Measurements from ENCODE around the gene GPRC5C. TPM values are rescaled to one million over a fixed set of nuclear protein-coding genes. Genes with fewer than 3 reads are reported as not detected.
"Not testable (repeated sequence)": the region's sequence is repeated elsewhere in the genome, so short reads cannot be mapped to it uniquely, and the experiment has no call there.

The GPRC5C gene
- total and polyA plus RNA-seq, 11 donors: 22.2 to 59.9 (median 35.3) TPM

DNA sequence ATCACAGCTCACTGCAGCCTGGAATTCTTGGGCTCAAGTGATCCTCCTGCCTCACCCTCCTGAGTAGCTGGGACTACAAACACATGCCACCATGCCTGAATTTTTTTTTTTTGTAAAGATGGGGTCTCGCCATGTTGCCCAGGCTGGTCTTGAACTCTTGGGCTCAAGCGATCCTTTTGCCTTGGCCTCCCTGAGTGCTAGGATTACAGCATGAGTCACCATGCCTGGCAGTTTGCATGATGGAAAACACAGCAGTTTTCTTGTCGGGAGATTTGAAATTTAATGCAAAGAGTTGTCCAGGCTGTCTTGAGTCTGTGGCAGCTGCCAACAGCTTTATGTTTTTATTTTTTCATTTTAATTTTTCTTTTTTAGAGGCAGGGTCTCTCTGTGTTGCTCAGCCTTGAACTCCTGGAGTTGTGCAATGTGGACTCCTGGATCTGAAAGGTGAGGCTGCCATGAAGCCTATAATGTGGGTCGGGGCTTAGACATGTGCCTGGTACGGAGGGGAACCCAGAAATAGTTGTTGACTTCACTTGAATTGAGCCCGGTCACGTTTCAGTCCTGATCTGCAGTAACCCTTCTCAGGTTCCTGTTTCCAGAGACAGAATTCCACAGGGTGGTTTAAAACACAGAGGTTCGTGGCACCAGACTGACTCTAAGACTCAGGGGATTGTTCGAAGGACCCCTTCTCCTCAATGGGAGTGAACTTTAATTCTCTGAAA, 53.3 kb downstream of the GPRC5C start:
- intact Hi-C loops (cut with DNase I): no loop called here
- Histone ChIP-seq H3K27me3 (peaks cover 0 to 12% (median 5%) of the 10 kb centered on the region in 9 donors), H3K4me3 (no peak overlapping the region), H3K36me3 (no peaks in the 10 kb centered on the region), H3K4me1 (no peaks in the 10 kb centered on the region), H3K9me3 (no peaks in the 10 kb centered on the region), H3K27ac (no peak overlapping the region)
- DNase-seq: no peak
- TF ChIP-seq POLR2A (IDR thresholded peaks at IDR 0.05): no peak
- TF ChIP-seq, protein P1, sequence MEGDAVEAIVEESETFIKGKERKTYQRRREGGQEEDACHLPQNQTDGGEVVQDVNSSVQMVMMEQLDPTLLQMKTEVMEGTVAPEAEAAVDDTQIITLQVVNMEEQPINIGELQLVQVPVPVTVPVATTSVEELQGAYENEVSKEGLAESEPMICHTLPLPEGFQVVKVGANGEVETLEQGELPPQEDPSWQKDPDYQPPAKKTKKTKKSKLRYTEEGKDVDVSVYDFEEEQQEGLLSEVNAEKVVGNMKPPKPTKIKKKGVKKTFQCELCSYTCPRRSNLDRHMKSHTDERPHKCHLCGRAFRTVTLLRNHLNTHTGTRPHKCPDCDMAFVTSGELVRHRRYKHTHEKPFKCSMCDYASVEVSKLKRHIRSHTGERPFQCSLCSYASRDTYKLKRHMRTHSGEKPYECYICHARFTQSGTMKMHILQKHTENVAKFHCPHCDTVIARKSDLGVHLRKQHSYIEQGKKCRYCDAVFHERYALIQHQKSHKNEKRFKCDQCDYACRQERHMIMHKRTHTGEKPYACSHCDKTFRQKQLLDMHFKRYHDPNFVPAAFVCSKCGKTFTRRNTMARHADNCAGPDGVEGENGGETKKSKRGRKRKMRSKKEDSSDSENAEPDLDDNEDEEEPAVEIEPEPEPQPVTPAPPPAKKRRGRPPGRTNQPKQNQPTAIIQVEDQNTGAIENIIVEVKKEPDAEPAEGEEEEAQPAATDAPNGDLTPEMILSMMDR (IDR thresholded peaks at IDR 0.05): no peak
- WGBS, 4 donors: 60 to 61% (median 60%) methylated on average over 9 of the region's 9 CpGs
- no peak for ATAC-seq

DNA sequence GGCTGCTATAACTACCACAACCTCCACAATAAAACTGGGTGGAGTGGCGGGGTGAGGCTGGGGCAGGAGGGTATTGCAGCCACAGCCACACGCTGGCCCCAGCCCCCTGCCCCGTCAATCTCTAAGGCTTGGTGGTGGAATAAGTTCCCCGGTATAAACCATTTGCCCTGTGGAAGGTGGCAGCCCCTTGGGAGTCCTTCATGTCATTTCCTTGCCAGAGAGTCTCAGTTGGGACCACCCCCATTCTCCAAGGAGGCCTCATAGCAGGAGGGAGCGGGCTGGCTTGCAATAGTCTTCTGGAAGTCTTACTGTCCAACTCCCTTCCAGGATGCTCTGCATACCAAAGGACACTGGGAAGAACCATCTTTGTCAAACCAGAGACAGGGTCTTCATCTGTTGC, 54.0 kb downstream of the GPRC5C start:
- Histone ChIP-seq H3K4me3 (no peak overlapping the region), H3K4me1 (no peaks in the 10 kb centered on the region), H3K27ac (no peak overlapping the region), H3K27me3 (peaks cover 0 to 11% (median 5%) of the 10 kb centered on the region in 9 donors), H3K9me3 (no peaks in the 10 kb centered on the region), H3K36me3 (no peaks in the 10 kb centered on the region)
- intact Hi-C loops (cut with DNase I): no loop called here
- no peak for TF ChIP-seq POLR2A (IDR thresholded peaks at IDR 0.05)
- TF ChIP-seq, protein P1 (IDR thresholded peaks at IDR 0.05): no peak
- DNase-seq: no peak
- 88 to 91% (median 89%) methylated on average over 5 of the region's 5 CpGs for WGBS, 4 donors
- ATAC-seq: no peak

DNA sequence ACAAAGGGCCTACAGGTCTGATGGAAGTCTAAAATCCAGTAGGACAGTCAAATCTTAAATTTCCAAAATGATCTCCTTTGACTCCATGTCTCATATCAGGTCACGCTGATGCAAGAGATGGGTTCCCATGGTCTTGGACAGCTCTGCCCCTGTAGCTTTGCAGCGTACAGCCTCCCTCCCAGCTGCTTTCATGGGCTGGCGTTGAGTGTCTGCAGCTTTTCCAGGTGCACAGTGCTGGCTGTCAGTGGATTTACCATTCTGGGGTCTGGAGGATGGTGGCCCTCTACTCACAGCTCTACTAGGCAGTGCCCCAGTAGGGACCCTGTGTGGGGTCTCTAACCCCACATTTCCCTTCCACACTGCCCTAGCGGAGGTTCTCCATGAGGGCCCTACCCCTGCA, 56.4 kb downstream of the GPRC5C start:
- DNase-seq; H3K36me3 ChIP-seq; intact Hi-C loops (cut with DNase I); H3K4me1 ChIP-seq; H3K4me3 ChIP-seq; H3K27ac ChIP-seq; H3K27me3 ChIP-seq; ATAC-seq; H3K9me3 ChIP-seq: not testable (repeated sequence)
- 88 to 96% (median 95%) methylated on average over 4 of the region's 4 CpGs for WGBS, 4 donors

DNA sequence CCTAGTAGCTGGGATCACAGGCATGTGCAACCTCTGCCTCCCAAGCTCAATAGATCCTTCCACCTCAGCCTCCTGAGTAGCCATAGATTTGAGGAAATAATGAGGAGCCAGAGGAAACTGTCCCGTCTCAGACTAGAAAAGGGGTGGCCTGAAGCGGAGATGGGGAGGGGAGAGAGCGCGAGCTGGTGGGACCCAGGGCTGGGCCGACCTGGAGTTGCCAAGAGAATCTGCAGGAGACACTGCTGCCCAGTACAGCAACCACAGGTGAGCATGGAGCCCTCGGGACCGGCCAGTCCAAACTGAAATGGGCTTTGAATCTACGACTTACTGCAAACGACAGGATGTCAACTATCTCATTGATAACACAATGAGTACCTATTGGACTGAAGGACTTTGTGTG, 58.8 kb downstream of the GPRC5C start:
- Histone ChIP-seq H3K4me3 (no peak overlapping the region), H3K27me3 (no peaks in the 10 kb centered on the region), H3K27ac (no peak overlapping the region), H3K9me3 (no peaks in the 10 kb centered on the region), H3K4me1 (peaks cover 0 to 4% (median 0%) of the 10 kb centered on the region in 12 donors), H3K36me3 (no peaks in the 10 kb centered on the region)
- no peak for TF ChIP-seq POLR2A (IDR thresholded peaks at IDR 0.05)
- TF ChIP-seq, protein P1 (IDR thresholded peaks at IDR 0.05): no peak
- ATAC-seq (no peak), DNase-seq (no peak)
- intact Hi-C loops (cut with DNase I): loop anchor here in 5 of 10 donors (5.0 to 10.0 kb wide), 4 partner anchors 123 to 188 kb away; partner anchors contain the start of gene GPR142 (in 2 of the 5)
- 68 to 80% (median 74%) methylated on average over 9 of the region's 9 CpGs for WGBS, 4 donors

All from heart left ventricle (tissue), 16 donors.